ENCODE measurements around the gene HS6ST1. TPM values are rescaled to one million over a fixed set of nuclear protein-coding genes. Genes with fewer than 3 reads are reported as not detected.

Gene HS6ST1
- total RNA-seq, 2 donors from 2014 or later = 21.8 to 32.4 TPM

GRCh38 chr2:128272601-128273468 lies 45.8 kb downstream of the HS6ST1 start:
- H3K36me3 ChIP-seq = peaks cover 3% of the 10 kb centered on the region
- no peak for DNase-seq (ENCODE audit: low spot score)
- TF ChIP-seq, protein P1, sequence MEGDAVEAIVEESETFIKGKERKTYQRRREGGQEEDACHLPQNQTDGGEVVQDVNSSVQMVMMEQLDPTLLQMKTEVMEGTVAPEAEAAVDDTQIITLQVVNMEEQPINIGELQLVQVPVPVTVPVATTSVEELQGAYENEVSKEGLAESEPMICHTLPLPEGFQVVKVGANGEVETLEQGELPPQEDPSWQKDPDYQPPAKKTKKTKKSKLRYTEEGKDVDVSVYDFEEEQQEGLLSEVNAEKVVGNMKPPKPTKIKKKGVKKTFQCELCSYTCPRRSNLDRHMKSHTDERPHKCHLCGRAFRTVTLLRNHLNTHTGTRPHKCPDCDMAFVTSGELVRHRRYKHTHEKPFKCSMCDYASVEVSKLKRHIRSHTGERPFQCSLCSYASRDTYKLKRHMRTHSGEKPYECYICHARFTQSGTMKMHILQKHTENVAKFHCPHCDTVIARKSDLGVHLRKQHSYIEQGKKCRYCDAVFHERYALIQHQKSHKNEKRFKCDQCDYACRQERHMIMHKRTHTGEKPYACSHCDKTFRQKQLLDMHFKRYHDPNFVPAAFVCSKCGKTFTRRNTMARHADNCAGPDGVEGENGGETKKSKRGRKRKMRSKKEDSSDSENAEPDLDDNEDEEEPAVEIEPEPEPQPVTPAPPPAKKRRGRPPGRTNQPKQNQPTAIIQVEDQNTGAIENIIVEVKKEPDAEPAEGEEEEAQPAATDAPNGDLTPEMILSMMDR (IDR thresholded peaks at IDR 0.05) = no peak

GRCh38 chr2:128271911-128272600 lies 46.6 kb downstream of the HS6ST1 start:
- ATAC-seq (ENCODE audit: insufficient number of reproducible peaks, low FRiP score, low read depth) (no peak), DNase-seq (ENCODE audit: low spot score) (no peak)
- peaks cover 3% of the 10 kb centered on the region for H3K9me3 ChIP-seq
- H3K27ac ChIP-seq = no peak overlapping the region
- no peaks in the 10 kb centered on the region for H3K4me1 ChIP-seq (ENCODE audit: control insufficient read depth in 1 of 2, low read depth in 2 of 2)
- H3K4me3 ChIP-seq = no peak overlapping the region
- H3K27me3 ChIP-seq (replicated peaks; ENCODE audit: insufficient read depth) = no peaks in the 10 kb centered on the region
- H3K36me3 ChIP-seq = peaks cover 3% of the 10 kb centered on the region
- TF ChIP-seq, protein P1 (IDR thresholded peaks at IDR 0.05) = no peak

More at GRCh38 chr2:128272601-128273468, 45.8 kb downstream of the HS6ST1 start:
- H3K27ac ChIP-seq = no peak overlapping the region
- no peaks in the 10 kb centered on the region for H3K27me3 ChIP-seq (replicated peaks; ENCODE audit: insufficient read depth)
- ATAC-seq (ENCODE audit: insufficient number of reproducible peaks, low FRiP score, low read depth) = no peak
- H3K4me1 ChIP-seq (ENCODE audit: control insufficient read depth in 1 of 2, low read depth in 2 of 2) = no peaks in the 10 kb centered on the region
- no peak overlapping the region for H3K4me3 ChIP-seq
- H3K9me3 ChIP-seq = peaks cover 3% of the 10 kb centered on the region

- no peaks in the 10 kb centered on the region for H3K4me1 ChIP-seq (ENCODE audit: control insufficient read depth in 1 of 2, low read depth in 2 of 2)
- ATAC-seq (ENCODE audit: insufficient number of reproducible peaks, low FRiP score, low read depth) (no peak), DNase-seq (ENCODE audit: low spot score) (no peak)
- no peaks in the 10 kb centered on the region for H3K27me3 ChIP-seq (replicated peaks; ENCODE audit: insufficient read depth)
- no peak overlapping the region for H3K4me3 ChIP-seq
- no peak overlapping the region for H3K27ac ChIP-seq
- TF ChIP-seq, protein P1 (IDR thresholded peaks at IDR 0.05) = no peak
- peaks cover 3% of the 10 kb centered on the region for H3K9me3 ChIP-seq
- H3K36me3 ChIP-seq = peaks cover 3% of the 10 kb centered on the region
These were observed 47.1 kb downstream of the HS6ST1 start for GRCh38 chr2:128271597-128271910.

GRCh38 chr2:128270672-128271596 lies 47.7 kb downstream of the HS6ST1 start:
- Histone ChIP-seq H3K4me1 (ENCODE audit: control insufficient read depth in 1 of 2, low read depth in 2 of 2) (no peaks in the 10 kb centered on the region), H3K9me3 (peaks cover 3% of the 10 kb centered on the region), H3K27ac (no peak overlapping the region), H3K27me3 (replicated peaks; ENCODE audit: insufficient read depth) (no peaks in the 10 kb centered on the region), H3K36me3 (peaks cover 3% of the 10 kb centered on the region), H3K4me3 (no peak overlapping the region)
- ATAC-seq (ENCODE audit: insufficient number of reproducible peaks, low FRiP score, low read depth) = no peak
- DNase-seq (ENCODE audit: low spot score) = no peak
- TF ChIP-seq, protein P1 (IDR thresholded peaks at IDR 0.05) = no peak
